H9 (cell line): ENCODE results near the gene P4HA1. TPM values are rescaled to one million over a fixed set of nuclear protein-coding genes. Genes with fewer than 3 reads are reported as not detected.

Source experiments
- DNase-seq: peaks from one replicate; pipeline ENCODE4 v3.0.0-alpha.2; 2017
- H2AFZ ChIP-seq: one replicate; pipeline ENCODE4 v1.6.1; 2013; ENCODE audit warnings: mild to moderate bottlenecking, low read length, control low read depth, moderate library complexity
- H2AK5ac ChIP-seq: 2 replicates; pipeline ENCODE4 v1.6.1; 2013; ENCODE audit warnings: low read length, control low read depth, mixed read lengths; ENCODE audit not compliant: insufficient read length
- H2BK120ac ChIP-seq: one replicate; pipeline ENCODE4 v1.6.1; 2013; ENCODE audit warnings: low read depth, mild to moderate bottlenecking, low read length, control low read depth, inconsistent platforms; ENCODE audit not compliant: poor library complexity, severe bottlenecking
- H2BK12ac ChIP-seq: 2 replicates; pipeline ENCODE4 v1.6.1; 2013; ENCODE audit warnings: low read length, control low read depth, mixed read lengths, low read depth; ENCODE audit not compliant: insufficient read length
- H2BK15ac ChIP-seq: 2 replicates; pipeline ENCODE4 v1.6.1; 2013; ENCODE audit warnings: low read depth, low read length, control low read depth
- H2BK20ac ChIP-seq: one replicate; pipeline ENCODE4 v1.6.1; 2013; ENCODE audit warnings: low read depth, mild to moderate bottlenecking, low read length, control low read depth, inconsistent platforms; ENCODE audit not compliant: poor library complexity, severe bottlenecking
- H2BK5ac ChIP-seq: 2 replicates; pipeline ENCODE4 v1.6.1; 2013; ENCODE audit warnings: low read length, control low read depth, mixed read lengths; ENCODE audit not compliant: insufficient read length
- H3K14ac ChIP-seq: 2 replicates; pipeline ENCODE4 v1.6.1; 2013; ENCODE audit warnings: low read length, control low read depth; ENCODE audit not compliant: insufficient read depth
- H3K18ac ChIP-seq: 2 replicates; pipeline ENCODE4 v1.6.1; 2013; ENCODE audit warnings: low read depth, mild to moderate bottlenecking, mixed read lengths, low read length, control low read depth; ENCODE audit not compliant: insufficient read length
- H3K23ac ChIP-seq: 2 replicates; pipeline ENCODE4 v1.6.1; 2013; ENCODE audit warnings: low read length, control low read depth, mixed read lengths, low read depth; ENCODE audit not compliant: insufficient read length
- H3K23me2 ChIP-seq: 2 replicates; pipeline ENCODE4 v1.6.1; 2013; ENCODE audit warnings: low read depth, mild to moderate bottlenecking, mixed read lengths, low read length, control low read depth; ENCODE audit not compliant: insufficient read length, poor library complexity, severe bottlenecking
- H3K27ac ChIP-seq: 2 replicates; pipeline ENCODE4 v1.5.1; 2013; ENCODE audit warnings: low read length, control low read depth, mixed read lengths, low read depth; ENCODE audit not compliant: insufficient read length
- H3K27me3 ChIP-seq: 2 replicates; pipeline ENCODE4 v1.6.1; 2013; ENCODE audit warnings: low read length, control low read depth, inconsistent platforms; ENCODE audit not compliant: insufficient read depth
- H3K4ac ChIP-seq: 2 replicates; pipeline ENCODE4 v1.6.1; 2013; ENCODE audit warnings: low read depth, mild to moderate bottlenecking, control low read depth, inconsistent platforms, low read length, moderate library complexity
- H3K4me1 ChIP-seq: 2 replicates; pipeline ENCODE4 v1.6.1; 2013; ENCODE audit warnings: low read length, control low read depth, inconsistent platforms; ENCODE audit not compliant: insufficient read depth
- H3K4me2 ChIP-seq: 2 replicates; pipeline ENCODE4 v1.6.1; 2013; ENCODE audit warnings: low read length, control low read depth, mixed read lengths; ENCODE audit not compliant: insufficient read length, insufficient read depth
- H3K56ac ChIP-seq: 2 replicates; pipeline ENCODE4 v1.6.1; 2013; ENCODE audit warnings: low read depth, mild to moderate bottlenecking, mixed read lengths, low read length, control low read depth; ENCODE audit not compliant: insufficient read length
- H3K79me1 ChIP-seq: 2 replicates; pipeline ENCODE4 v1.6.1; 2013; ENCODE audit warnings: low read depth, mild to moderate bottlenecking, moderate library complexity, low read length, control low read depth, inconsistent platforms; ENCODE audit not compliant: insufficient read depth, poor library complexity, severe bottlenecking
- H3K79me2 ChIP-seq: 2 replicates; pipeline ENCODE4 v1.6.1; 2013; ENCODE audit warnings: low read length, control low read depth, inconsistent platforms; ENCODE audit not compliant: insufficient read depth
- H3K9ac ChIP-seq: 2 replicates; pipeline ENCODE4 v1.6.1; 2013; ENCODE audit warnings: low read length, control low read depth, mixed read lengths; ENCODE audit not compliant: insufficient read length; ENCODE audit errors: extremely low read depth
- H3K9me3 ChIP-seq: one replicate; pipeline ENCODE4 v1.6.1; 2013; ENCODE audit warnings: low read depth, low read length, inconsistent platforms; ENCODE audit not compliant: control insufficient read depth
- H3T11ph ChIP-seq: one replicate; pipeline ENCODE4 v1.6.1; 2013; ENCODE audit warnings: mild to moderate bottlenecking, low read length, control low read depth, inconsistent platforms
- H4K20me1 ChIP-seq: one replicate; pipeline ENCODE4 v1.6.1; 2013; ENCODE audit not compliant: control insufficient read depth, insufficient read length, insufficient read depth
- H4K5ac ChIP-seq: 2 replicates; pipeline ENCODE4 v1.6.1; 2013; ENCODE audit warnings: low read depth, mild to moderate bottlenecking, mixed read lengths, low read length, control low read depth; ENCODE audit not compliant: insufficient read length
- H4K8ac ChIP-seq: replicated peaks from 2 replicates; pipeline ENCODE4 v1.6.1; 2013; ENCODE audit warnings: low read length, control low read depth, mixed read lengths, low read depth; ENCODE audit not compliant: insufficient read length
- H4K91ac ChIP-seq: 2 replicates; pipeline ENCODE4 v1.6.1; 2013; ENCODE audit warnings: low read depth, mild to moderate bottlenecking, moderate library complexity, mixed read lengths, low read length, control low read depth; ENCODE audit not compliant: insufficient read length
- H3K27ac Mint-ChIP-seq, 3 experiments: 2 replicates in 2 of 3; 3 replicates in 1 of 3; pipeline ENCODE4 v1.8.0; 2020 to 2021; ENCODE audit warnings: mixed read lengths in 3 of 3, mild to moderate bottlenecking in 1 of 3, moderate library complexity in 1 of 3
- H3K27me3 Mint-ChIP-seq: 2 replicates; pipeline ENCODE4 v1.8.0; 2021; ENCODE audit warnings: low read depth, mild to moderate bottlenecking, moderate library complexity, mixed read lengths
- H3K36me3 Mint-ChIP-seq, 3 experiments: 2 replicates in 2 of 3; 3 replicates in 1 of 3; pipeline ENCODE4 v1.8.0; 2020 to 2021; ENCODE audit warnings: low read depth in 3 of 3, mixed read lengths in 3 of 3; ENCODE audit not compliant: insufficient read depth in 1 of 3
- H3K4me1 Mint-ChIP-seq, 2 experiments: 2 replicates each; pipeline ENCODE4 v1.8.0; 2020; ENCODE audit warnings: mixed read lengths in 2 of 2
- H3K4me3 Mint-ChIP-seq, 2 experiments: 2 replicates in 1 of 2; 3 replicates in 1 of 2; pipeline ENCODE4 v1.8.0; 2020 to 2021; ENCODE audit warnings: mild to moderate bottlenecking in 2 of 2, mixed read lengths in 2 of 2, moderate library complexity in 1 of 2
- H3K9me3 Mint-ChIP-seq, 2 experiments: 2 replicates in 1 of 2; 3 replicates in 1 of 2; pipeline ENCODE4 v1.8.0; 2020; ENCODE audit warnings: mild to moderate bottlenecking in 2 of 2, mixed read lengths in 2 of 2, moderate library complexity in 1 of 2
- CTCF ChIP-seq: fragments of 200-600 bp; sonication (generic); conservative IDR thresholded peaks from 3 replicates; pipeline ENCODE4 v1.8.0; 2021; ENCODE audit warnings: antibody characterized with exemption, mild to moderate bottlenecking
- total RNA-seq: library from RNA; stranded (reverse); gene quantifications from 2 replicates; pipeline ENCODE4 v1.2.1, GENCODE V29; 2021

The P4HA1 gene
- total RNA-seq, 1 experiment from 2014 or later: 48.6 TPM

GRCh38 chr10:73073627-73074026, 23.0 kb downstream of the P4HA1 start:
- Histone ChIP-seq H3K9ac (no peak overlapping the region), H2BK20ac (no peak overlapping the region), H3K14ac (no peak overlapping the region), H3K79me2 (no peaks in the 10 kb centered on the region), H2BK120ac (no peak overlapping the region), H3T11ph (no peak overlapping the region), H2AFZ (no peak overlapping the region), H3K9me3 (no peaks in the 10 kb centered on the region), H4K8ac (no peak overlapping the region), H3K23me2 (no peaks in the 10 kb centered on the region), H2BK12ac (no peak overlapping the region), H2AK5ac (no peak overlapping the region), H3K27me3 (no peaks in the 10 kb centered on the region), H3K23ac (no peak overlapping the region), H3K18ac (no peak overlapping the region), H3K4me2 (no peak overlapping the region), H4K5ac (no peak overlapping the region), H3K4me1 (no peaks in the 10 kb centered on the region), H3K79me1 (no peaks in the 10 kb centered on the region), H4K20me1 (no peaks in the 10 kb centered on the region), H2BK5ac (no peak overlapping the region), H4K91ac (no peak overlapping the region), H2BK15ac (no peak overlapping the region), H3K4ac (no peak overlapping the region), H3K56ac (no peak overlapping the region), H3K27ac (no peak overlapping the region)
- no peaks in the 10 kb centered on the region for H3K27me3 Mint-ChIP-seq
- DNase-seq: no peak
- TF ChIP-seq CTCF: no peak
- H3K27ac Mint-ChIP-seq: no peak overlapping the region
- no peak overlapping the region for H3K4me3 Mint-ChIP-seq
- H3K4me1 Mint-ChIP-seq: no peaks in the 10 kb centered on the region
- H3K36me3 Mint-ChIP-seq: peaks cover 8 to 39% (median 28%) of the 10 kb centered on the region in 3 experiments; a peak in 6 of 7 replicates
- no peaks in the 10 kb centered on the region for H3K9me3 Mint-ChIP-seq
